ENCODE data around the gene HES3. TPM values are rescaled to one million over a fixed set of nuclear protein-coding genes. Genes with fewer than 3 reads are reported as not detected.

Gene HES3
- total and polyA plus RNA-seq, 10 of the 15 experiments (the other 5 are each of a cell fraction or from before 2014, with no cell fraction given) = not detected

- TF ChIP-seq, protein P1, sequence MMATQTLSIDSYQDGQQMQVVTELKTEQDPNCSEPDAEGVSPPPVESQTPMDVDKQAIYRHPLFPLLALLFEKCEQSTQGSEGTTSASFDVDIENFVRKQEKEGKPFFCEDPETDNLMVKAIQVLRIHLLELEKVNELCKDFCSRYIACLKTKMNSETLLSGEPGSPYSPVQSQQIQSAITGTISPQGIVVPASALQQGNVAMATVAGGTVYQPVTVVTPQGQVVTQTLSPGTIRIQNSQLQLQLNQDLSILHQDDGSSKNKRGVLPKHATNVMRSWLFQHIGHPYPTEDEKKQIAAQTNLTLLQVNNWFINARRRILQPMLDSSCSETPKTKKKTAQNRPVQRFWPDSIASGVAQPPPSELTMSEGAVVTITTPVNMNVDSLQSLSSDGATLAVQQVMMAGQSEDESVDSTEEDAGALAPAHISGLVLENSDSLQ (IDR thresholded peaks at IDR 0.05) = no peak
These were observed 36.7 kb upstream of the HES3 start (continued) for GRCh38 chr1:6207075-6207885.

DNA sequence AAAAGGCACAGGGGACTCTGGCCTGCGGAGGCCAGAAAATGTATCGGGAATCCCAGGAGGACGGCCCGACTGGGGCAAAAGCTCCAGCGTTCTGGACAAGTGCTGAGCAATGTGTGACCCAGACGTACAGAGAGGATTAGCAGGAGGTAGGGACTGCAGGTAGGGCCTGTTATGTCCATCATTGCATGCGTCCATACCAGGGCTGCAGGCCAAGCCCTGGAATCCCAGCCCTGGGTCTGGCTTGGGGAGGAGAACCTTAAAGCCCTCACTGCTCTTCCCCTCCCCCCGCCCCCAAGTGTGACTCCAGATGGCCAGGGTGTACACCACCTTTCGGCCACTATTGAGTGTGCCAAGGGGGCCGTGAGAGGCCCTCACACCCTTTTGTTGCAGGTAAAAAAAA lies 36.1 kb upstream of the HES3 start:
- H3K9ac ChIP-seq (ENCODE audit: control insufficient read depth, insufficient read depth, low read length) = no peak overlapping the region

More for the DNA sequence above, 36.1 kb upstream of the HES3 start:
- 96% methylated on average over 10 of the region's 10 CpGs for WGBS (ENCODE audit: insufficient coverage, insufficient replicate concordance, low lambda C conversion rate, missing lambda C conversion rate)
- peaks cover 5 to 6% of the 10 kb centered on the region in 2 experiments; a peak in 3 of 4 replicates for H3K36me3 ChIP-seq (ENCODE audit: control insufficient read depth in 2 of 2, insufficient read depth in 2 of 2, low read length in 1 of 2)
- ChIA-PET RAD21 (ENCODE audit: unreplicated experiment) (interaction anchor here (0.7 kb wide), 1 partner anchor 30 kb away, joined by 3 read pairs; no protein-coding TSS in a partner anchor), POLR2A (no interaction called here), SMC1A (ENCODE audit: uncharacterized antibody, unreplicated experiment) (no interaction called here), CTCF (interaction anchor here (1.2 to 4.1 kb wide), 3 partner anchors 13 to 38 kb away, joined by 3 to 17 read pairs (median 5); no protein-coding TSS in a partner anchor)
- no peak overlapping the region for H3K27ac ChIP-seq (ENCODE audit: control insufficient read depth, insufficient read depth)
- H3K4me3 ChIP-seq = peak overlapping the region; percentile 75; the same call in 1 of the 2 replicates
- in situ Hi-C loops (cut with MboI) (no loop called here), intact Hi-C loops (cut with micrococcal nuclease; ENCODE audit: unreplicated experiment) (no loop called here)
- ATAC-seq (no peak), FAIRE-seq (no peak), DNase-seq (ENCODE audit: low read depth, low spot score) (no peak)
- peaks cover 27% of the 10 kb centered on the region for H3K4me1 ChIP-seq (ENCODE audit: control insufficient read depth, insufficient read depth, low read length)
- BruUV-seq (replicated peaks) = no TSS peak
- peaks cover 9% of the 10 kb centered on the region for H3K79me2 ChIP-seq (ENCODE audit: control insufficient read depth, insufficient read depth, low read length)
- H4K20me1 ChIP-seq (ENCODE audit: control insufficient read depth, insufficient read depth) = no peaks in the 10 kb centered on the region; the same call in 1 of the 2 replicates
- H3K4me2 ChIP-seq (ENCODE audit: control insufficient read depth, insufficient read depth) = peak overlapping the region; percentile 92; the same call in 1 of the 2 replicates
- TF ChIP-seq CHD4 (IDR thresholded peaks at IDR 0.05) = no peak
- no peak for TF ChIP-seq CHD1 (IDR thresholded peaks at IDR 0.05; ENCODE audit: low read depth, low read length)
- TF ChIP-seq FOXK2 (IDR thresholded peaks at IDR 0.05) = no peak
- no peak for TF ChIP-seq CBX3 (IDR thresholded peaks at IDR 0.05; ENCODE audit: borderline replicate concordance, low read depth)
- TF ChIP-seq STAT3 (IDR thresholded peaks at IDR 0.05; ENCODE audit: low read depth, low read length) = no peak
- H3K27me3 ChIP-seq (replicated peaks in 1 of 2; ENCODE audit: control insufficient read depth in 2 of 2, insufficient read depth in 2 of 2, low read length in 1 of 2) = no peaks in the 10 kb centered on the region
- H3K9me3 ChIP-seq (replicated peaks; ENCODE audit: control insufficient read depth, insufficient read depth, low read length) = no peaks in the 10 kb centered on the region
- H2AFZ ChIP-seq (ENCODE audit: control insufficient read depth, low read depth, low read length) = no peak overlapping the region

Measured in GM12878 (cell line).